UCSD-AML1 (cell line): ENCODE data around the gene KIF6.

Source experiments
- DNase-seq: peaks from one replicate; lab custom pipeline; 2025; ENCODE audit not compliant: unreplicated experiment; lab: John Stamatoyannopoulos, UW

KIF6 gene

DNA sequence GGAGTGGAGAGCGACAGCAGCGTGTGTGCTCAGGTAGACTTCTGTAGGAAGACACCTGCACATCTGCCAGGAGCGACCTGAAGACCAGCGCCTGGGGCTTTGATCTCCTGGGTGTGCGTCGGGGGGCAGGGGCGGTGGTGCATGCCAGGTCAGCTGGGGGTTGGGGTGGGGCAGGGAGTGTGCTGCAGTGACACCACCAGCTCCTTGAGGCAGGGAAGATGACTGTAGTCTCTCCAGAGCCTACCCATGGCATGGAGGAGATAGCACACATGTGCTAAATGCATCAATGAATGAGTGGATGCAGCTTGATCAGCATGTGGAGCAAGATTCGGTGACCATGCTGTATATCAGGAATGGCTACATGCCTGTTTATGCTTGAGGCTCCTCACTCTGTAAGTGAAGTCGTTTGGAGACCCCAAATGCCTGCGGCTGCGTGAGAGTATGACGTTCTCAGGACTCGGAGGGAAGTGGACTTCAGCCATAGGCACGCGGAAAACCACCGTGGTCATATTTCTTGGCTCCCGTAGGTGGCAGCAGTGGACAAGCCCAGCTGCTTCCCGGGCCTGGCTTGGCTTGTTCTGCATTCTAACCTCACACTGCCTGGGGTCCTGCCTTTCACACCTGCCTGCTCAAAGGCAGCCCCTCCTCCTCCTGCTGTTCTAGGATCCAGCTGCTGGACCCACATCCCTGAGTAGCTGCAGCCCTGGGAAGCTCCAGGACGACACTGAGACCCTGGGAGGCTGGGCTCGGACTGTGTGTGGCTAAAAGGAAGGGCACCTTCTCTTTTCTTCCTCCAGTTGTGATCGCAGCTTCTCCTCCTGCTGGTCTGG lies 363.3 kb downstream of the KIF6 start:
- peak; percentile 68 for DNase-seq

- no peak for DNase-seq
These were observed 364.8 kb downstream of the KIF6 start for GRCh38 chr6:39360378-39360777.

DNA sequence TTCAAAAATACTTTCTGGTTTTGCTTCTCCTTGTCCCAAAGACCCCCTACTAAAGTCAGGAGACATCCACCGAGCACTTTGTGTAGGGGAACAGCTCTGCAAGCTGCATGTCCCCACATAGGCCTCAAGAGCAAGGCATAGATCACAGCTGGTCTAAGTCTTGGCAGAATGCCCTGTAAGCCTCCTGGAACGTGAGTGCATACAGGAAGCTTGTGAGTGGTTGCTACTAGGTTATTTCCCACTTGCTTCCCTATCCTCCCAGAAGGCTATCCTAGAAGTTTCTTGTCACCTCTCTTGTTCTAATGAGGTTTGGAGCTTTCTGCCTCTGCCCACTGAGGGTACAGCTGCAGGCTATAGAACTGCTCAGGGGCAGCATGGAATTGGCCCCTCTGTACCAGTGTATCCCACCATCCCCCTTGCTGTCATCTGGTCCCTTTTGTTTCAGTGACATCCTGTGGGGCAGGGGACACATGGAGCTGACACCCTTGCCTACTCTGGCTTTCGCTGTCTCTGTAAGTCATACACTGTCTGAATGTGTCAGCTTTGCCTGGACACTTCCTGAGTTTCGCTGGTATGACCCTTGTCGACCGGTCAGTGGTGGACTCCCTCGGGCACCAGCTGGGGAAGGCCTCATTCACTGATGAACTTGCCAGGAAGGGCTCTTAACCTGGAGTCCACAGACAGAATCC lies 367.1 kb downstream of the KIF6 start:
- no peak for DNase-seq

DNA sequence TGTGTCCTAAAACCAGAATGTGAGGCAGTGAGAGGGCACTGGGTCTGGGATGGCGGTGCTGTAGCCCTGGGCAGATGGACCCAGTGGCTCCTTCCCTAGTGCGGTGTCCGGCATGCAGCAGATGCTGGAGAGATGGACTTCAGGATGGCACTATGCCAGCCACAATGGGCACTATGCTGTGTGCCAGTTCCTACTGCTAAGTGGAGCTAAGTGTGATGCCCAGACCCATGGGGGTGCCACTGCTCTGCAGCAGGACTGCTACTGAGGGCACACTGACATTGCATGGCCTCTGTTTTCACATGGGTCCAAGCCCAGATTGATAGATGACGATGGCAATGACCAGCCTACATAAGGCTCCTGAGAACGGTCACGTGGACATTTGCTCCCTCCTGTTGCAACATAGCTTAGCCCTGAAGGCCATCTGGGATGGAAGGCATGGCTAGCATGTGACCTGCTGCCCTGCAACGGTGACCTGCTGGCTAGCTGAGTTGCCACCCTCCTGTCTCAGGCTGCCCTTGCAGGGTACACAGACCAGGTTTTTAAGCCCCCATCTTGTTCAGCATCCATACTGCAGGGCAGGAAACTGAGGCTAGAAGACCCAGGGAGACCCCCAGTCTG lies 371.4 kb downstream of the KIF6 start:
- DNase-seq = no peak

GRCh38 chr6:39350723-39351505 lies 374.3 kb downstream of the KIF6 start:
- DNase-seq = no peak

DNA sequence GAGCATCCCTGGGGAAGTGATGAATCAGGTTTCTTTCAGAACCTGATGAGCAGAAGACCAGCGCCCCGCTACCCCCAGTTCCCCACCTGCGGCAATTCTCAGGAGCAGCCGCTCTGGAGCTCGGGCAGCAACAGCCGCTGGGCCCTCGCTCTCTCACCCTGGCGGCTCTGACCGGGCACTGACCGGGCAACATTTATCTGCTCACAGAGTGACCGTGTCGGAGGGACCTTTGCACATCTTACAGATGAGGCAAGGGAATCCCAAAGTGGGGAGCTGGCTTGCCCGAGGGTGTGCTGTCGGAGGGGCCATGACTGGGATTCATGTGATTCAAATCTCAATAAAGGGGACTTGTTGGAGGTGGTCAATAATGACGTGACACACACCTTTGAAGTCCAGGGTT lies 376.5 kb downstream of the KIF6 start:
- no peak for DNase-seq

GRCh38 chr6:39347906-39348585 lies 377.2 kb downstream of the KIF6 start:
- DNase-seq = peak; percentile 82

GRCh38 chr6:39347206-39347605 lies 378.0 kb downstream of the KIF6 start:
- no peak for DNase-seq

DNA sequence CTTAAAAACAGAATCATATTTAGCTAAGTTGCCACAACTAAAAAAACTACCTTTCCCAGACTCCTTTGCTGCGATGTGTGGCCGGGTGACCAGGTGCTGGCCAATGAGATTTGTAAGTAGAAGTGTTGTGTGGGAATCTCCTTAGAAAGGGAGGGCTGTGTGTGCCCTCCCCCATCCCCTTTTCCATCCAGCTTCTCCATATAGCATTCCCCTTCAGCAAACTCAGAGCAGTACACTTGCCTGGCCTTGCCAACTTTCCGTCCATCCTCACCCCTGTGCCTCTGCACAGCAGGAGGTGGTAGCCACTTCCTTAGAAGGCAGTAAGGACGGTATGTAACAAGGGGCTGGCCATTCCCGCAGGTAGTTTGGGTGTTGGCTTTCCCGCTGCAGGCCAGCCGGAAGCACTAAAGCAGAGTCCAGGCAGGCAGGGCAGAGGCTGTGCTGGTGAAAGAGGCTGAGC lies 380.4 kb downstream of the KIF6 start:
- no peak for DNase-seq

- DNase-seq = no peak
These were observed 381.8 kb downstream of the KIF6 start for GRCh38 chr6:39343396-39343870.

DNA sequence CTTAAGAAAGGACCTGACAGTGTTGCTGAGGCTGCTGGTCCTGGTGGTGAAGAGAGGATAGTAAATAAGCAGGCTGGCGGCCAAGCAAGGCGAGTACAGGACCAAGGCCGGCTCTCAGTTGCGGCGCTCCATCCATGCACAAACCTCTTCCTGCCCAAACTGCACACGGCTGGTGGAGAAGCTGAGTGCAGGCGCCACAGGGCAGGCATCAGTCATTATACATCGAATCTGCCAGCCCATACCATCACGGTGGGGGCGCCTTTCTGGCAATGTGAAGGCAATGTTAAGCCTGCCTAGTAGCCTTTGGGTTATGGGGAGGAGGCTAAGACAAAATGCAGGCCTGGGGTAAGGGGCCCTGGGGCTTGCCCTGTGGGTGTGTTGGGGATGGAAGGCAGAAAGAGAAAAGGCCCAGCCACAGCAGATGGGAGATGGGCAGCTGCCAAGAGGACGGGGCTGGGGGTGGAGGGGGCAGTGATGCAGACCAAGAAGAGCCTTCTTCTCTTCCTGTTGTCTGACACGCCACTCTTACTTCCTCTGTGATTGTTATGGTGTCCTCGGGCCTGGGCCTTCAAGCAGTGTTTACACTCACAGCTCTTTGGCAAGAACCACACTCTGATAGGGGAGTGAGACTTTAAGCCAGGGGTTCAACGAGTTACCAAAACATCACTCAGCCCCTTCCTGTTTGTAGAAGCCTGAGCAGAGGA lies 382.4 kb downstream of the KIF6 start:
- no peak for DNase-seq

DNA sequence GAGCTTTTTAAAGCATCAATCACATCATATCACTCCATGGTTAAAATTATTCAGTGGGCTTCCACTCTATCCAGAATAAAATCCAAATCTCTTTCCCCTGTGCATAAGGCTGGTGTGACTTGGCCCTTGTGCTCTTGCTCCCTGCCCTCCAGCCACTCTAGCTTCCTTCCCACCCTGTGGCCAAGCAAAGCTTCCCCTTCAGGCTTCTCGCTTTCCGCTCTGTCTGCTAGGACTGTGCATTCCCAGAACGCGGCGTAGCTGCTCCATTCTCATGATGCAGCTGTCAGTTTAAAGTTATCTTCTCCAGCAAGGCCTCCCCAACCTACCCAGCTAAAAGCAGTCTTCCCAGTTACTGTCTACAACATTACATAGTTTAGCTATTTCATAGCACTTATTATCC lies 383.3 kb downstream of the KIF6 start:
- peak; percentile 46 for DNase-seq

DNA sequence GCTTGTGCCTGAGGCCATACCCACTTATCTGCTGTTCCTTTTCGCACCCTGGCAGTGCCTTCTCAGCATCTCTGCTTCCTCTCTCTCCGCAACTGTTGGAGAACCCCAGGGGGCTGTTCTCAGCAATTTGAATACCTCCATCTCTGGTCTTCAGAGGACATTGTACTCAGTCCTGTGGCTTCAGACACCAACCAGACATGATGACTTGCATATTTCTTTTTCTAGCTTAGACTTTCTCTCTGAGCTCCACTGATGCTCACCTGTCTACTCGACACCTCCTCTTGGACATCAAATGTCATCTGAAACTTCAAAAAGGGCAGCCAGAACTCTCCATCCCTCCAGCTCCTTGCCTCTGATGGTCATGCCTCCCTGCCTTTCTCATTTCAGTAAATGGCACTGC lies 383.9 kb downstream of the KIF6 start:
- DNase-seq = no peak

- peak; percentile 85 for DNase-seq
These were observed 385.2 kb downstream of the KIF6 start for GRCh38 chr6:39339868-39340550.

DNA sequence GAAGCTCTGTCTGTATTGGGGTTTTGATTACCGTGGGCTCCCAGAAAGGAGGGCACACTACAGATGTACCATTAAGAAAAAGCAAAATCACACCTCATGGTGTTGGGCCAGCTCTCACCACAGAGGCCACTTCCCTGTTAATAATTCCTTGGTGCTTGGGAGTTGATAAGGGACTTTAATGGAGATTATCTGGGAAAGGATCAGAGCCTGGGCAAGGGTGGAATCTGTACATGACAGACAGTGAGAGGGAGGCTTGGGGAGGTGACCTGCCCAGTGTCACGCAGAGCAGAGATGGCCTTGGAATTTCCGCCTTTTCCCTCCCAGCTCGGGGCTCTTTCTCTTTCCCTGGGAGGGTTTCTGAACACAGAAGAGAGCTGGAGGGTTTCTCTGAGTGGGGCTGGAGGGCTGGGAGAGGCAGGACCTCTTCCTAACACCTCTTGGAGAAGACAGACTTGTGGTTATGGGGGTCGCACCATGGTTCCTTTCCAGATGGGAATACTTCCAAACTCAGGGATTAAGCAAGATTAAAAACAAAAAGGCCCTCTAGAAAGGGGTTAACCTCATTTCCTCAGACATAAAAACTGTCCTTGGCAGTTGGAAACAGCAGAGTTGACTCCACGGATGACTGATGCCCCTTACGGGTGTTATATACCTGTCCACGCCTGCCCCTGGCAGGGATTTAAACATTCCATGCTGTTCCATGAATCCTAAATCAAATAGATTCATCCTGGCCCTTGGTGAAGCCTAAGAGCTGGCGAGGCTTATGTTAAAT lies 385.9 kb downstream of the KIF6 start:
- DNase-seq = no peak

- DNase-seq = peak; percentile 59
These were observed 386.8 kb downstream of the KIF6 start for GRCh38 chr6:39338397-39338796.

DNA sequence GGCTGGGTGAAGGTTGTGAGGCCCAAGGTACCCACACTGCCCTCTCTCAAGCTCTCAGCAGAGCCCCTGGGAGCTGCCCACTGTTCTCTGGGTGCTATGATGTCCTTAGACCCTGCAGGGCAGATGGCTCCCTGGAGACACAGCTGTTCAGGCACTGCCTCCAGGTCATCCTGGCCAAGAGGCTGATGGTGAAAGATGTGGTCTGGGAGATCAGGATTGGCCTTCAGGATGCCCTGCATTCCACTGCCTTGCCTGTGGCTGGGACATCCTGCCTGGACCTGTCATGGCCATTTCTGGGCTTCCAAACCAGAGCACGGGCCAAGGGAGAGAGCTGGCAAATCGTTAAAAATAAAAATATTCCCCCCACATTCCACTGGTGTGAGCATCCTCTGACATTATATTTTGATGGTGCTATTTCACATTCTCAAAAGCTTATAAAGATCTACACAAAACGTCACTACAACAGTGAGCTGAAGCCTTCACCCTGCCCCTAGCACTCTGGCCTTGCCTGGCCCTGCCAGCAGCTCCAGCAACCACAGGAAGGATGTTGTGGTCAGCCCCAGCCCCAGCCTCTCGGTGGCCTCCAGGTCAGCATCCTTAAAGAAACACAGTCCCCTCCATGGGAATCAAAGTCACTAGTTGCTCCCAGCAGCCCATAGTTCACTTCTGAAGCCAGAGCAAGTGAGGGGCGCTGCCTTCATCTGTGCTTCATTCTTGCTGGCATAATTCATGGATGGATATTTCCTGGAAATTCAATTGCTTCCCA lies 389.2 kb downstream of the KIF6 start:
- DNase-seq = peak; percentile 89
